OCI-LY3 (cell line): ENCODE results near the gene VPS26B.

Source experiments
- CTCF ChIP-seq: fragments of 200-600, 300-600 bp; sonication (generic); IDR thresholded peaks from 2 replicates; pipeline ENCODE4 v1.5.1; 2014; ENCODE audit warnings: antibody characterized with exemption, low read length, low read depth
- EZH2phosphoT487 ChIP-seq: fragments of 200-600 bp; shearing (Covaris generic); IDR thresholded peaks from 2 replicates; pipeline ENCODE4 v1.6.1; 2018; ENCODE audit warnings: antibody characterized with exemption, mixed run types, low read depth

GRCh38 chr11:134290646-134291045, 66.2 kb downstream of the VPS26B start:
- TF ChIP-seq CTCF, result no peak
- TF ChIP-seq EZH2phosphoT487, result no peak
